HG03558 (cell line): ENCODE measurements around the gene BMPR1A.
"Not testable (repeated sequence)": the region's sequence is repeated elsewhere in the genome, so short reads cannot be mapped to it uniquely, and the experiment has no call there.

Experiments
- ATAC-seq: cut with Tn5 transposase; IDR thresholded peaks from one replicate; pipeline ENCODE4 v1.9.1; 2021; ENCODE audit warnings: moderate number of reproducible peaks; ENCODE audit not compliant: unreplicated experiment; ENCODE audit errors: extremely low read depth

BMPR1A gene

GRCh38 chr10:86830043-86830591 lies 73.7 kb downstream of the BMPR1A start:
- no peak for ATAC-seq

GRCh38 chr10:86833969-86834368 lies 77.5 kb downstream of the BMPR1A start:
- ATAC-seq: no peak

- no peak for ATAC-seq
Measured at GRCh38 chr10:86836044-86836443, 79.6 kb downstream of the BMPR1A start.

- ATAC-seq: no peak
Measured at GRCh38 chr10:86837663-86838062, 81.2 kb downstream of the BMPR1A start.

GRCh38 chr10:86840498-86840897 lies 84.1 kb downstream of the BMPR1A start:
- ATAC-seq: no peak

- ATAC-seq: no peak
Measured at GRCh38 chr10:86846088-86846487, 89.7 kb downstream of the BMPR1A start.

- no peak for ATAC-seq
Measured at GRCh38 chr10:86848747-86849146, 92.3 kb downstream of the BMPR1A start.

- ATAC-seq: peak; percentile 53
Measured at GRCh38 chr10:86849181-86849894, 92.9 kb downstream of the BMPR1A start.

GRCh38 chr10:86850481-86850880 lies 94.1 kb downstream of the BMPR1A start:
- no peak for ATAC-seq

GRCh38 chr10:86851328-86852207 lies 95.1 kb downstream of the BMPR1A start:
- ATAC-seq: no peak

- not testable (repeated sequence) for ATAC-seq
Measured at GRCh38 chr10:86853582-86853981, 97.2 kb downstream of the BMPR1A start.

- ATAC-seq: no peak
Measured at GRCh38 chr10:86855513-86855912, 99.1 kb downstream of the BMPR1A start.

- no peak for ATAC-seq
Measured at GRCh38 chr10:86856156-86856555, 99.7 kb downstream of the BMPR1A start.

GRCh38 chr10:86857128-86857721 lies 100.8 kb downstream of the BMPR1A start:
- no peak for ATAC-seq

- ATAC-seq: no peak
Measured at GRCh38 chr10:86858011-86858410, 101.6 kb downstream of the BMPR1A start.

GRCh38 chr10:86861351-86861750 lies 104.9 kb downstream of the BMPR1A start:
- no peak for ATAC-seq

- no peak for ATAC-seq
Measured at GRCh38 chr10:86862373-86862772, 106.0 kb downstream of the BMPR1A start.

- ATAC-seq: no peak
Measured at GRCh38 chr10:86862786-86863483, 106.5 kb downstream of the BMPR1A start.

GRCh38 chr10:86863484-86863842 lies 107.0 kb downstream of the BMPR1A start:
- no peak for ATAC-seq
